GM12872 (cell line): ENCODE measurements around the gene PBX3.

ENCODE experiments used
- TF ChIP-seq, protein P1 (sequence below): IDR thresholded peaks from 3 replicates; pipeline ENCODE4 v1.5.1; 2011; ENCODE audit warnings: low read depth, mild to moderate bottlenecking, low read length, moderate library complexity; ENCODE audit not compliant: insufficient read depth

Gene PBX3

DNA sequence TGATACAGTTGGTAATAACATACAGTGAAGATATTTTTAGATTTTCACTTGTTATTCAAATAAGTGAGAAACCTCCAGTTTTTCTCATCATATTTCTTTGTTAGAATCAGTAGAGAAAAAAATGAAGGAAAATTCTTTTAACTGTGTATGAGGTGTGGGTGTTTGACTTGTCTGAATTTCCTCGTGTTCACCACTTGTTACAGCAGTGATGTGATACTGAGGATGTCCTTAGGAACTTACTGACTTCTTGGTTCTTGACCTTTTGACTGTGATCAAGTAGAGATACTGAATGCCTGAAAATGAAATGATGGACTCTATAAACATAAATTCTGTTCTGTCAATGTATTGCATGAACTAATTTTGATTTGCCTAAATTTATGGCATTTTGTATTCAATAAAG lies 10.7 kb downstream of the PBX3 start:
- TF ChIP-seq, protein P1, sequence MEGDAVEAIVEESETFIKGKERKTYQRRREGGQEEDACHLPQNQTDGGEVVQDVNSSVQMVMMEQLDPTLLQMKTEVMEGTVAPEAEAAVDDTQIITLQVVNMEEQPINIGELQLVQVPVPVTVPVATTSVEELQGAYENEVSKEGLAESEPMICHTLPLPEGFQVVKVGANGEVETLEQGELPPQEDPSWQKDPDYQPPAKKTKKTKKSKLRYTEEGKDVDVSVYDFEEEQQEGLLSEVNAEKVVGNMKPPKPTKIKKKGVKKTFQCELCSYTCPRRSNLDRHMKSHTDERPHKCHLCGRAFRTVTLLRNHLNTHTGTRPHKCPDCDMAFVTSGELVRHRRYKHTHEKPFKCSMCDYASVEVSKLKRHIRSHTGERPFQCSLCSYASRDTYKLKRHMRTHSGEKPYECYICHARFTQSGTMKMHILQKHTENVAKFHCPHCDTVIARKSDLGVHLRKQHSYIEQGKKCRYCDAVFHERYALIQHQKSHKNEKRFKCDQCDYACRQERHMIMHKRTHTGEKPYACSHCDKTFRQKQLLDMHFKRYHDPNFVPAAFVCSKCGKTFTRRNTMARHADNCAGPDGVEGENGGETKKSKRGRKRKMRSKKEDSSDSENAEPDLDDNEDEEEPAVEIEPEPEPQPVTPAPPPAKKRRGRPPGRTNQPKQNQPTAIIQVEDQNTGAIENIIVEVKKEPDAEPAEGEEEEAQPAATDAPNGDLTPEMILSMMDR, result no peak

DNA sequence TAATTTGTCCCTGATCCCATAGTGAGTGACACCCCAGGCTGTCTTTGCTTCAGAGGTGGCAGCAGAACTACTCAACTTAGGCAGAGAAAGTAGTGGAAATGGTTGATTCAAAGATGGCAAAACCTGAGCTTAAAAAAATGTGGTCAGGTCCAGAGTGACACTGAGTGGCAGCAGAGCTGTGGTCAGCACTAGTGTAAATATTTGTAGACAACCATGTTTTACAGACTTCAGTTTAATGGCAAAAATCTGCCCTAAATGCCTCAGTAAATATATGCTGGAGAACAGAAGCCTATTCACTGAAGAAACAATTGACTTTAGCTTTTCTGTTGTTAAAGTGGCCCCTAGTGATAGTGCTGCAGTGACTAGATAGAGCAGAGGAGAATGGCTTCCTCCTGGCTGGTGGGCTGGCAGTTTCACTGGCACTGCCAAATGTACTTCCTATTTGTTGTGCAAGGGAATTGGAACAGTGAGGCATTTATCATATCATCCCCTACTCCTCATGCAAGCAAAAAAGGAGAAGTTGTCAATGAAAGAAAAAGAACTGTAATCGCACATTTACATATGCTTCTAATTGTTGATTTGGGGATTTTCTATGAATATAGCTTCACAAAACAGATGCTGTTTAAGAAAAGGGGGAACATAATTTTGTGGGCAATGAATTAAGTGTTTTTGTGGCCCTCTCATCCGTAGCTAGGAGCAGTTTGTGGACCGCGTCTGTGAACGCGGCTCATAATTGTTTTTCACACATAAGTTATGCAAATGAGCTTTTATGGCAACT lies 12.0 kb downstream of the PBX3 start:
- TF ChIP-seq, protein P1, result no peak

DNA sequence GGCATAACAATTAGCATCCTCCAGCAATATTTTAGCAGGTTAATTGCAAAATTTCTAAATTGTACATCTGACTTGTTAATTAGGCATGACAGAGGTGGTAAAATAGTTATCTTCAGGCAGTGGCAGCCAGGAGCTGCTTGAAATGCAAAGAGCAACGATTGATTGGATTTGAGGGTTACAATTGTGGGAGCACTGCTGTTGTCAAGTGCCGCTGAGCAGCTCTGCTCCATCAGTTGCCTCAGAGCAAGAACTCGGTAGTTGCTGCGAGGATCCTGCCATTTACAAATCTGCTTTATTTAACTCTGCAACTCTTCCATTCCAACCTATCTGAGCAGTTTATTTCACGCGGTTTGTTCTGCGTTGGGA lies 12.6 kb downstream of the PBX3 start:
- TF ChIP-seq, protein P1, result no peak

DNA sequence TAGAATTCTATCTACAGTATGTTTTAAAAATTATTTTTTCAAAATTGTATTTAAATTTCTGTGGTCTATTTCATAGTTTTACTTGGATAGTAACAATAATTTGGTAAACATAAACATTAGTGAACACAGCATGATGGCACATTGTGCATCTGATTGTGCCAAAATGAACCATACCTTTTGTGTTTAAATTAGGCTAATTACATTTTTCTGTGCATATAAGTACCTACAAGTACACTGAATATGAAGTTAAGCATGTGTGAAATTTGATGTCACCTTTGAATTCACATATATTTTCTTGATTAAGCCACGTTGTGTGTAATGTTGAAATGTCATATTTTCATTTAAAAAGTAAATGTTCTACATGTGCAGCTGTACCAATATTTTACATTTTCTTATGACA lies 13.4 kb downstream of the PBX3 start:
- TF ChIP-seq, protein P1, result no peak

DNA sequence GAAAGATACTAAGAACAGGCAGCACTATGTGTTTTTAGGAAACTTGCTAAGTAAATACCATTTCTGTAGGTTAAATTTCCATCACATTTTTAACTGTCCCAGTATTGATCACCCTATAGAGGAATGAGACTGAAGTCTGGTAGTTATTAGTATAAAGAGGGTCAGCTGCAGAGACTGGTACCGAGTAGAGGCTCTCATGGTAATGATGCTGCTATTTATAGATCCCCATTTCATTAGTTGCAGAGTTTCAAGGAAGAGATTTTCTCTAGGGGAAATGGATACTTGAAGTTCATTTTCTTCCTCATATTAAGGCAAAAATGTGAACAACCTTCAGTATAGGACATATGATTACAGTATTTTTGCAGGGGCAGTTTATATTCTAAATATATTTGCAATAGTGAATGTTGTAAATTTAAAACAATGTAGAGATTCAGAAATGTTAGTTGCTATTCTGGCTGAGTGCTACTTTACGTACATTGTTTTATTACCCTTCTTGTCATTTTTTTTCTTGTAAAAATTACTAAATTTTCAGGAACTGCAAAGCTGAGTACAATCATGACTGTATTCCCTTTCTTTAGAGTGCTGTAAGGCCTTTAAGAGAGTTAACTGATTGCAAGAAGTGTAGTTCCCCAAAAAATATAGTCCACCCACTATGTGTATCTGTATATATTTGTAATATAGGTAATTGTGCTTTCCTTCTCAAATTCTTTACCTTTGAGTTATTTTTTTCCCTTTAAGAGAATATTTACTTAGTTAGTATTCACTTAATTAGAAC lies 14.7 kb downstream of the PBX3 start:
- TF ChIP-seq, protein P1, result no peak

DNA sequence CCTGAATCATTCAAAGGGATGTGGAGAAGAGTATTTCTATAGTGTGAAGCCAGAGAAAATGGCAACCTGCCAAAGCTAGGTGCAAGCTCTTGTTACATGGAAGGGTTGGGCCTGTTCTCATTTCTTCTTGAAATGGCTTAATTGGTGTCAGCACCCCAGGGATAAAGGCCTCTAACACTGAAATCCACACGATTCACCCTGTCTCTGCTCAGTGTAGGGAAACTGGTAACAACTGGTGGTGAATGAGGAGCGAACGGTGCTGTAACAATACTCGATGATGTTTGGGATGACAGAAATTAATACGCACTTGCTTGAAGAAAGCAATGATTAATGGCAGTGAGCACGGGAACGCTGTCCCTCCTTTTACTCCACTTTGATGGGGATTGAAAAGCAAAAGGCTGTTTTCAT lies 16.2 kb downstream of the PBX3 start:
- TF ChIP-seq, protein P1, result no peak

DNA sequence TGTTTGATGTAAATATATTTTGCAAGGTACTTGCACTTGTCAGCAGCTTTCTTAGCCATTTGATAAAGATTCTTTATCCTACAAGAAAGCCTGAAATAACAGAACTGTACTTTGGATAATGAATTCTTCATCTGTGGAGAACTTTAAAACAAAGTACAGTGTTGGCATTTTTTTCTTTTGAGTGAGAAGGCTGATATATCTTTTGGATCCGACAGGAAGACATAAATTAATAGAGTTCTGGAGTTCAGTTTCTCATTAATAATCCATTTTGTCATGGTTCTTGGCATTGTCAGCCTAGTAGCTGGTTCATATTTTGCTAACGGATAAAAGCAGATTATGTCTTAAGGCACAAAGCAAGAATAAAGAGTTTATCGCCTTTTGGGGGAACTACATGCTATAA lies 17.0 kb downstream of the PBX3 start:
- TF ChIP-seq, protein P1, result no peak
